Astrocyte (in vitro differentiated cells and primary cell): ENCODE data around the gene NRP1.

Experiments used
- EZH2 ChIP-seq: IDR thresholded peaks from 2 replicates; pipeline ENCODE4 v1.6.1; 2012; ENCODE audit warnings: mild to moderate bottlenecking, low read length, inconsistent platforms; ENCODE audit not compliant: insufficient read depth
- TF ChIP-seq, protein P1 (sequence below): IDR thresholded peaks from 2 replicates; pipeline ENCODE4 v1.5.1; 2011; ENCODE audit warnings: low read depth, mild to moderate bottlenecking, inconsistent platforms, low read length, moderate library complexity; ENCODE audit not compliant: insufficient read depth

DNA sequence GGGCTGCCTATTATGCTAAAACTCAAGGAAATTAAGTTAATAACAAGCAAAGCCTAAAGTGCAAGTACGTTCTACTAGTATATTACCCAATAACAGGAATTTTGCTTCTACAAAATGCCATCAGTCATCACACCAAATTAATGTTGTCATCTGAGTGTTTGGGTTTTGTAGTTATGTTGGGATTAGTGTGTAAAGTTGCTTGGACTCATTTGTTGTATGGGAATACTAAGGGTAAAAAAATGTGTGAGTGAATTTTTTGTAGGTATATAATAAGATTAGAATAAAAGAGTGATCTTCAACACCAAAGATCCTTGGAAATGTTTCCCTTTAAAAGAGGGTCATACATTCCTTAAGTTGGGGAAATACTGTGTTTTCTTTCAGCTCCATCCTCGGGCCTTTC is 38.6 kb downstream of the NRP1 start:
- TF ChIP-seq, protein P1, sequence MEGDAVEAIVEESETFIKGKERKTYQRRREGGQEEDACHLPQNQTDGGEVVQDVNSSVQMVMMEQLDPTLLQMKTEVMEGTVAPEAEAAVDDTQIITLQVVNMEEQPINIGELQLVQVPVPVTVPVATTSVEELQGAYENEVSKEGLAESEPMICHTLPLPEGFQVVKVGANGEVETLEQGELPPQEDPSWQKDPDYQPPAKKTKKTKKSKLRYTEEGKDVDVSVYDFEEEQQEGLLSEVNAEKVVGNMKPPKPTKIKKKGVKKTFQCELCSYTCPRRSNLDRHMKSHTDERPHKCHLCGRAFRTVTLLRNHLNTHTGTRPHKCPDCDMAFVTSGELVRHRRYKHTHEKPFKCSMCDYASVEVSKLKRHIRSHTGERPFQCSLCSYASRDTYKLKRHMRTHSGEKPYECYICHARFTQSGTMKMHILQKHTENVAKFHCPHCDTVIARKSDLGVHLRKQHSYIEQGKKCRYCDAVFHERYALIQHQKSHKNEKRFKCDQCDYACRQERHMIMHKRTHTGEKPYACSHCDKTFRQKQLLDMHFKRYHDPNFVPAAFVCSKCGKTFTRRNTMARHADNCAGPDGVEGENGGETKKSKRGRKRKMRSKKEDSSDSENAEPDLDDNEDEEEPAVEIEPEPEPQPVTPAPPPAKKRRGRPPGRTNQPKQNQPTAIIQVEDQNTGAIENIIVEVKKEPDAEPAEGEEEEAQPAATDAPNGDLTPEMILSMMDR = no peak
- TF ChIP-seq EZH2 = no peak
